ENCODE data around the gene SLC30A2.

The SLC30A2 gene

GRCh38 chr1:26069941-26070295 is 24.0 kb upstream of the SLC30A2 start:
- no peak for DNase-seq

- no peak for DNase-seq
Measured at GRCh38 chr1:26067432-26067911, 21.6 kb upstream of the SLC30A2 start, which contains the start of gene TRIM63. TSS of gene TRIM63 (minus strand) at chr1:26067630. CDS start at chr1:26067494, 136 bp downstream.

DNA sequence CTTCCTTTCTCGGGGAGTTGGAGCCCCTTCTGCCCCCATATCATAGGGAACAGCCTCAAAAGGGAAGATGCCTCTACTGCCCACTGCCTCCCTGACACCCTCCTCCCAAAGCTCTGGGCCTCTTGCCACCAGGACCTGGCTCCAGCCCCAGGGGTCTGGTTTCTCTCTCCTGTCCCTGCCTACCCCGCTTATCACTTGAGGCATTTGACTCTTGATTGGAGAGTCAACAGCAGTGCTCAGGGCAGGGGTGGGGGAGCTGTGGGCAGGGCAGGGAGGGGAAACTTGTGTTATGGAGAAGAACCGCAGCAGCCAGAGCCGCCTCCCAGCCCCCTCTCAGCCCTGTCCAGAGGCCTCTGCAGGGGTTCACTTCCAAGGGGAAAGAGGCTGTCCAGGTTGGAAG is 20.9 kb upstream of the SLC30A2 start:
- DNase-seq = no peak

DNA sequence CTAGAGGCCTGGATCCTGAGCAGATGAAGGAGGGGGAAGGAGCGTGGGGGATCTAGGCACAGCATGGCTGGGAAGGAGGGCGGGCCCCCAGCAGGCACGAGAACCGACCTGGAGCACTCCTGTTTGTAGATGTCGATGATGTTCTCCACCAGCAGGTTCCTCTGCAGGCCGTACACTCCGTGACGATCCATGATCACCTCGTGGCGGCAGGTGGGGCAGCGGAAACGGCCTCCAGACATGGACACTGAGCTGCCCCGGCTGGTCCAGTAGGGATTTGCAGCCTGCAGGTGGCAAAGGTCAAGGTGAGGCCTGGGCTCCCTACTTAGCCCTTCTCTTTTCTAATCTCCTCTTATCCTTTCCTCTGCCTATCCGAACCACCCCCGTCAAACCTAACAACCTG is 20.2 kb upstream of the SLC30A2 start:
- no peak for DNase-seq

DNA sequence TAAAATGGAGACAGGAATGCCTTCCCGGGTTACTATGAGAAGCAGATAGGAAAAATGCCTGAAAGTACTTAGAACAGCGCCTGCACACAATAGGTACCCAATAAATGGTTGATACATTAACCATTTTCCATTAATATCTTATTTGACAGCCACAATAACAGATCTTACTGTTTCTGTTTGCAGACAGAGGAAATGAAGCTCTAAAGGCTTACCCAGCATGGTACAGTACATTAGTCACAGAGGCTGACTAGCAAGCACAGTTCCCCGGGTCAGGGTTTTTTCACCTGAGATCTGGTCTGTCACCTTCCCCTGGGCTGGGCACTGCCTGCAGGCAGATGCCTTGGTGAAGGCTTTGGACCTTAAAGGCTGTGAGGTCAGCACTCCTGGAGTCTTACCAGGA is 18.6 kb upstream of the SLC30A2 start:
- no peak for DNase-seq

DNA sequence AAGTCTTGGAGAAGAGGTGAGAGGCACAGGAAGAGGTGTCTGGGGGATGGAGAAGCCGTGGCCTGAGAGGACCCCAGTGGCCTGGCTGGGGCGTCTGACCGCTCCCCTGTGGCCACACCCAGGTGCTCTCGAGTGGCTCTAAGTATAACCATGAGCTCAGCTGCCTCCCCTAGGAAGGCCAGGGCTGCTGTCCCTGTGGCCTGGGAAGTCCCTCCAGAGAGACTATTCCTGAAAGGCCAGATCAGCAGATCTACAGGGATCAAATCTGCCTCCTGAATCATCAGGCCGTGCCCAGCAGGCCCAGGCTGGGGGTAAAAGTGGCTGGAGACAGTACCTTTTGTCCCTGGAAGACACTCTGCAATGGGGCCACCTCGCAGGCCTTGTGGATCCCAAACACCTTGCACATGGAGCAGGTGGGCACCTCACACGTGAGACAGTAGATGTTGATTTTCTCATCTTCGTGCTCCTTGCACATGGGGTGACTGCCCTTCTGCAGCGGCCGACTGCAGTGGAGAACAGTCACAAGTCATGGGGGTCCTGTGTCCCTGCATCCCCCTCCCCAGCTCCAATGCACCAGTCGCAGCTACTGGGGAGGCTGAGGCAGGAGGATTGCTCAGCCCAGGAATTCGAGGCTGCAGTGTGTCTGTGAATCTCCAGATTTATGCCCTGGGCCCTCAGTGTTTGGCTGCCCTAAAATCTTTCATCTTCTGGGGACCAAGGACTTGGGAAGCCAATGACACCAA is 15.1 kb upstream of the SLC30A2 start:
- no peak for DNase-seq

GRCh38 chr1:26059906-26060305 is 14.0 kb upstream of the SLC30A2 start:
- no peak for DNase-seq

DNA sequence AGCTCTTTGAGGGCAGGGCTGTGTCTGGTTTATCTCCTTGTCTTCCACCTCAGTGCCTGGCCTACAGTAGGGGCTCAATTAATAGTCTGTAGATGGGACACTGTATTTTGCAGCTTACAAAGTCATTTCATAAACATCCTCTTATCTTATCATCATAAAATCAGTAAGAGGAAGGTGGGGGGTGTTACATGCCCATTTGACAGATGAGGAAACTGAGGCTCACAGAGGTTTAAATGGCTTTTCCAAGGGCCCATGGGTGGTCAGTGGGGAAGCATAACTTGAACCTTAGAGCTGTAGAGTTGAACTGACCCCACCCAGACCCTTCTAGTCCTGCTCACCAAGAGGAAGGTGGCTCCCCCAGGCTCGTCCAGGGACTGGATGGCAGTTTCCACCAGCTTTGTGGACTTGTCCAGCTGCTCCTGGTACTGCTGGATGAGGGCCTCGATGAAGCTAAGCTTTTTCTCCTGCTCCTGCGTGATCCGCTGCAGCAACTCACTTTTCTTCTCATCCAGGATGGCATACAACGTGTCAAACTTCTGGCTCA is 12.2 kb upstream of the SLC30A2 start:
- DNase-seq = no peak

GRCh38 chr1:26057189-26057588 is 11.3 kb upstream of the SLC30A2 start:
- DNase-seq = no peak

- DNase-seq = no peak
Measured at GRCh38 chr1:26055041-26055440, 9.1 kb upstream of the SLC30A2 start.

DNA sequence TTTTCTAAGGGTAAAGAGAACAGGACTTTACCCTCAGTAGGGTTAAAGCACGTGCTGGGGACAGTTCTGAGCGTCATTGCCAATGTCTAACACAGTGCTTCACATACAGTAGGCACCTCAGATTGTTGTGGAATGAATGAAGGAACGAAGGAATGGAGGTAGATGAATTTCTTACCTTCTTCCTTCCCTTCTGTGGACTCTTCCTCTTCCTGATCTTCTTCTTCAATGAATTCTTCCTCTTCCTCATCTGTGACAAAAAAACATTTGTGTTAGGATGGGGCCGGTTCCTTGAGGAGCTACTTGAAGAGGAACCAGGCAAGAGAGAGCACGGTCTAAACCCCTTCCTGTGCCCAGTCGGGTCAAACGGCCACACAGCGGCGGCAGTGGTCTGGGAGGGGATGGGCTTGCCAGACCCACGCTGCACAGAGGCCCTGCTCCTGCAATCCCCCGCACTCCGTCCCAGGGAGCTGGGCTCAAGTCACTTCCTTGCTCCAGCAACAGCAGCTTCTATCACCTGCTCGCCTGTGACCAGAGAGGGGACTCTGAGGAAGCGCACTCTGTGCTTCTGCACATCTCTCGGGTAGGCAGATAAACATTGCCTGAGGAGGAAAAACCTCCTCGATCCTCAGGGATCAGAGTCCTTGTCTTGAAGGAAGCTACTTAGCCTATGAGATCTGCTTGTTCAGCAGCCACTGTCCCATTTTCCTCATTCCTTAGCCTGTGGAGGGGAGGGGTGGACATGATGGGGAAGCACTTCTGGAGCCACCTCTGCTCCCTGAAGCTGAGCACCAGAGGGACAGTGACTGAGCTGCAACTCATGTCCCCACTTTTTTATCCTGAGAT is 8.0 kb upstream of the SLC30A2 start:
- DNase-seq = no peak

DNA sequence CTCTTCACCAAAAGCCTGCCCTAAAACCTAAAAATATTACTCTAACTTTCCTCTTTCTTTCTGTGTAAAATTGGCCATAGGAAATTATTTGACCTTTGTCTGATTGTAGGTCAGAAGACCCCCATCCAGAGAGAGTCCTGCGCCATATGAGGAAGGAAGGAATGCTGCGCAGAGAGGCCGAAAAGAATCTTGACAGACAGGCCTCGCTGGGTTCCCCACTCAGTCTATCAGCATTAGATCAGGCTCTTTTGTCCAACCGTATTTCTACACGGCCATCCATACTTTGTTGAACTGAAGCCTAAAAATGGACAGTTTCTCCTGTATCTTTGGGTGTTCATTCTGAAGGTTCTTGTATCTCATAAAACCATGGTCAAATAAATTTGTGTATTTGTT is 4.3 kb upstream of the SLC30A2 start:
- DNase-seq = no peak

GRCh38 chr1:26049531-26050247 is 3.8 kb upstream of the SLC30A2 start:
- DNase-seq = no peak

- no peak for DNase-seq
Measured at GRCh38 chr1:26047278-26047874, 1.5 kb upstream of the SLC30A2 start.

GRCh38 chr1:26046246-26047095 is 553 bp upstream of the SLC30A2 start:
- DNase-seq = no peak

DNA sequence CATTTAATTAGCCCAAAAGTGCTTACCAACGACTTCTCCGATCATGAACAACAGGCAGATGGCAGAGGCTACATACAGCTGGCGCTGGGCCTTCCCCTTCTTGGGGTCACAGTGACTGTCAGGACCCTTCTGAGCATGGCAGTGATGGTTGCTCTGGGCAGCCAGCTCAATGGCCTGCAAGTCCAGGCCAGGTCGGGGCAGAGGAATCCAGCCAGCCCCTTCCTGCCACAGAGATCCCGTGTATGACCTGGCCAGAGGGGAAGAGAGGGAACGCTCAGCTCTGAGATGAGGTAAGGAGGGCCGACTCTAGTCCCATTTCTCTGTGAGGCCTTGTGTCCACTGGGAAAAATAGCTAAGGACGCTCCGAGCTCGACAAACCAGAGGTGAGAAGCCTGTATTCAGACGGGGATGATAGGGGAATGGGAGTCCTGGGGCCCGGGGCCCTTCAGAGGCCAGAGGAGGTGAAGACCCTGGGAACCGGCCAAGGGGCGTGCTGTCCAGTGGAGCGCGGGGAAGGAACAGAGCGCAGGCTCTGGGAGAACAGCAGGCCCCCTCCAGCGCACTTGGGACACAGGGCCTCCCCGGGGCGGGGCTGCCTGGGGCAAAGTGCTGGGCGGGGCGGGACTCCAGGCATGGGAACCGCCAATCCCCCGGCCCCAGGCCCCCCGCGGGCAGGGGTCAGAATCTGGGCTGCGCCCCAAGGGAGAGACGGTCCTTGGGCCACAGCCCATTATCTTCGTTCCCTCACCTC is 772 bp downstream of the SLC30A2 start:
- no peak for DNase-seq

- DNase-seq = no peak
Measured at GRCh38 chr1:26044414-26044813, 1.5 kb downstream of the SLC30A2 start.

GRCh38 chr1:26043765-26044164 is 2.2 kb downstream of the SLC30A2 start:
- no peak for DNase-seq

- no peak for DNase-seq
Measured at GRCh38 chr1:26041978-26042377, 3.9 kb downstream of the SLC30A2 start.

GRCh38 chr1:26041401-26041800 is 4.5 kb downstream of the SLC30A2 start:
- DNase-seq = no peak

- no peak for DNase-seq
Measured at GRCh38 chr1:26038904-26039303, 7.0 kb downstream of the SLC30A2 start.

Measured in SHP77 treated with DMSO at 0.1 percent for 48 hours (cell line).